Stimulated activated CD4-positive, alpha-beta T cell treated with anti-CD3 and anti-CD28 coated beads, TNF-alpha, amount 100 ng/mL, for 48 hours (primary cell): ENCODE data around the gene SAMD4B.
"Not testable (repeated sequence)": the region's sequence is repeated elsewhere in the genome, so short reads cannot be mapped to it uniquely, and the experiment has no call there.

Experiments
- DNase-seq, 3 donors: peaks; one replicate each; pipeline ENCODE4 v3.0.0-alpha.2; 2020; ENCODE audit warnings: low read depth in 3 of 3

The SAMD4B gene

GRCh38 chr19:39310558-39311311 is 31.5 kb upstream of the SAMD4B start:
- no peak for DNase-seq

- no peak for DNase-seq
Observed at GRCh38 chr19:39314016-39314728, 28.0 kb upstream of the SAMD4B start.

- no peak for DNase-seq
Observed at GRCh38 chr19:39315933-39316332, 26.3 kb upstream of the SAMD4B start.

- no peak for DNase-seq
Observed at GRCh38 chr19:39316627-39317321, 25.4 kb upstream of the SAMD4B start.

- no peak for DNase-seq
Observed at GRCh38 chr19:39317476-39317875, 24.7 kb upstream of the SAMD4B start.

GRCh38 chr19:39318071-39318470 is 24.1 kb upstream of the SAMD4B start:
- no peak for DNase-seq

GRCh38 chr19:39318690-39319089 is 23.5 kb upstream of the SAMD4B start:
- DNase-seq, result no peak

- no peak for DNase-seq
Observed at GRCh38 chr19:39319098-39319891, 22.9 kb upstream of the SAMD4B start.

- DNase-seq, result no peak
Observed at GRCh38 chr19:39319892-39320248, 22.4 kb upstream of the SAMD4B start.

- DNase-seq, result no peak
Observed at GRCh38 chr19:39321117-39321831, 20.9 kb upstream of the SAMD4B start.

GRCh38 chr19:39321832-39322176 is 20.4 kb upstream of the SAMD4B start:
- DNase-seq, result no peak

GRCh38 chr19:39324242-39324842 is 17.9 kb upstream of the SAMD4B start:
- DNase-seq, result no peak

GRCh38 chr19:39325778-39326665 is 16.2 kb upstream of the SAMD4B start:
- peak in 1 of 3 donors; percentile 12 for DNase-seq

GRCh38 chr19:39327363-39328045 is 14.7 kb upstream of the SAMD4B start:
- no peak for DNase-seq

GRCh38 chr19:39328046-39328705 is 14.0 kb upstream of the SAMD4B start:
- DNase-seq, result peak; percentile 60 to 78 (median 69)

GRCh38 chr19:39329948-39330347 is 12.3 kb upstream of the SAMD4B start:
- DNase-seq, result no peak

- no peak for DNase-seq
Observed at GRCh38 chr19:39332293-39332692, 9.9 kb upstream of the SAMD4B start.

- not testable (repeated sequence) for DNase-seq
Observed at GRCh38 chr19:39332738-39333137, 9.5 kb upstream of the SAMD4B start.

GRCh38 chr19:39333507-39333906 is 8.7 kb upstream of the SAMD4B start:
- no peak for DNase-seq
